ENCODE data around the gene KLK6. TPM values are rescaled to one million over a fixed set of nuclear protein-coding genes. Genes with fewer than 3 reads are reported as not detected.

The KLK6 gene
- total and polyA plus RNA-seq, 11 donors: not detected

DNA sequence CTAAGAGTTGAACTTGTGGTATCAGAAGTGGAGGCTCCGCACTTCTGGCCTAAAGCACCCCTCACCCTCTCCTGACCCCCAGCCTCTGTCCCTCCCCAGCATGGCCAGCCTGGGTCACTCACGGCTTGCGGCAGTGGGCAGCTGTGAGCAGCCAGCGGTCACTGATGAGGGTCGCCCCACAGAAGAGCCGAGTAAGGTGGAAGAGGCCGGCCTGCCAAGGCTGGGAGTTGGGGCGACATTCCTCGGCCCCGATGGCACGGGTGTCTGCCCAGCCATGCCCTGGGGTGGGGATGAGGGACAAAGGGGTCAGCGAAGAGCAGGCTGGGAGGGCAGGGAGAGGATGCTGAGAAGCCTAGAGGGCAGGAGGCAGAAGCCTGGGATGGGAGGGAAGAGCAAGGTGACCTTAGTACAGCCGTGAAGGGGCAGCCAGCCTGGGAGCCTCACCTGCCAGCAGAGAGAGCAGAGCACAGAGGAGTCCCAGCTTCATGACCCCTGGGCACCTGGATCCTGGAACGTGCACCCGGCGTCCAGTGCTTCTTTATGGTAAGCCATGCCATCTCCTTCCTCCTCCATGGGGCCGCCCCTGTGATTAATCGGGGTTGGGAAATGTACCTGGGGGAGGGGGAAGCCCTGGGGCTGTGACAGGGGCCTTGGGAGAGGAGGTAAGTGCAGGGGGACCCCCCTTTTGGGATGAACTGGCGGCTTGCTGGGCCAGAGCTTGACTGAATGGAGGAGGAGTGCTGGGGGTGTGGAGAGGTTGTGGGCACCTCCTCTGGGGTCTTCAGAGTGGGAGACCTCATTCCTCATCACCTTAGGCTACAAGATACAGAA lies 39.9 kb upstream of the KLK6 start:
- Histone ChIP-seq H3K4me3 (no peak overlapping the region), H3K36me3 (no peaks in the 10 kb centered on the region), H3K27me3 (peaks cover 0 to 65% (median 11%) of the 10 kb centered on the region in 9 donors), H3K27ac (no peak overlapping the region), H3K9me3 (no peaks in the 10 kb centered on the region), H3K4me1 (no peaks in the 10 kb centered on the region)
- intact Hi-C loops (cut with DNase I): no loop called here
- ATAC-seq (no peak), DNase-seq (no peak)
- WGBS, 4 donors: 58 to 74% (median 72%) methylated on average over 18 to 19 of the region's 19 CpGs
- TF ChIP-seq POLR2A (IDR thresholded peaks at IDR 0.05): no peak
- TF ChIP-seq, protein P1, sequence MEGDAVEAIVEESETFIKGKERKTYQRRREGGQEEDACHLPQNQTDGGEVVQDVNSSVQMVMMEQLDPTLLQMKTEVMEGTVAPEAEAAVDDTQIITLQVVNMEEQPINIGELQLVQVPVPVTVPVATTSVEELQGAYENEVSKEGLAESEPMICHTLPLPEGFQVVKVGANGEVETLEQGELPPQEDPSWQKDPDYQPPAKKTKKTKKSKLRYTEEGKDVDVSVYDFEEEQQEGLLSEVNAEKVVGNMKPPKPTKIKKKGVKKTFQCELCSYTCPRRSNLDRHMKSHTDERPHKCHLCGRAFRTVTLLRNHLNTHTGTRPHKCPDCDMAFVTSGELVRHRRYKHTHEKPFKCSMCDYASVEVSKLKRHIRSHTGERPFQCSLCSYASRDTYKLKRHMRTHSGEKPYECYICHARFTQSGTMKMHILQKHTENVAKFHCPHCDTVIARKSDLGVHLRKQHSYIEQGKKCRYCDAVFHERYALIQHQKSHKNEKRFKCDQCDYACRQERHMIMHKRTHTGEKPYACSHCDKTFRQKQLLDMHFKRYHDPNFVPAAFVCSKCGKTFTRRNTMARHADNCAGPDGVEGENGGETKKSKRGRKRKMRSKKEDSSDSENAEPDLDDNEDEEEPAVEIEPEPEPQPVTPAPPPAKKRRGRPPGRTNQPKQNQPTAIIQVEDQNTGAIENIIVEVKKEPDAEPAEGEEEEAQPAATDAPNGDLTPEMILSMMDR (IDR thresholded peaks at IDR 0.05): no peak

DNA sequence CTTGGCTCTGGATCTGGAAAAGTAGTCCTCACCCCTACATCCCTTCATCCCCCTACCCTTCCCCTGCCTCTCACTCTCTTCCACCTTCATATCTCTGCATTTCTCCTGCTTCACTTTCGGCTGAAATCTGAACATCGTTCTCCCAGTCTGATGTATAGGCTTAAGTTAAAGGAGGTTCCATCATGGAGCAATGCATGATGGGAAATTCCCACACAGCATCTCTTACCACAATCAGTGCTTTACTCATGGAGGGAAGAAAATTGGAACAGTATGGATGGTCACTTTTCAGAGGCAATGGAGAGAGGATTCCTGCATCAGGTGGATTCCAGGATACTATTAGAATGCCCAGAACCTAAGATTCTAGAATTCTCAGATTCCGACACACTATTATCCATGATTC lies 38.1 kb upstream of the KLK6 start:
- Histone ChIP-seq H3K9me3 (no peaks in the 10 kb centered on the region), H3K4me1 (no peaks in the 10 kb centered on the region), H3K36me3 (no peaks in the 10 kb centered on the region), H3K27ac (no peak overlapping the region), H3K4me3 (no peak overlapping the region), H3K27me3 (peaks cover 7 to 65% (median 16%) of the 10 kb centered on the region in 9 donors)
- ATAC-seq (no peak), DNase-seq (no peak)
- TF ChIP-seq, protein P1 (IDR thresholded peaks at IDR 0.05): no peak
- no peak for TF ChIP-seq POLR2A (IDR thresholded peaks at IDR 0.05)
- WGBS, 4 donors: 75 to 83% (median 80%) methylated on average over 3 of the region's 3 CpGs
- intact Hi-C loops (cut with DNase I): no loop called here

DNA sequence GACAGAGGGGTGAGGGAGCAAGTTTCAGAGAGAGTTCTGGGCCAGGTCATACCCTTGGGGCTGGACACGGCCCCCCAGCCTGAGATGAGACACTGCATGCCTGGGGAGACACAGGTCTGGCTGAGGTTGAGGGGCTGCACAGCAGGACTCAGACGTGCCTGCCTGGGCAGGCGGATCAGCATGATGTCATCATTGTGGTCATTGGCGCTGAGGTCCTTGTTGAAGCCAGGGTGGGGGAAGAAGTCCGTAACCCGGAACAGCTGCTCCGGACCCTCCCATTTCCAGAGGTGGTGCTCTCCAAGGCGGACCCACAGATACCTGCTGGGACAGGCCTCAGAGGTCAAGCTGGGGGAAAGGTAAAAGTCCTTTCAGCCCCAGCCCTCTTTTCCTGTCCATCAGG lies 37.0 kb upstream of the KLK6 start:
- H3K4me1 ChIP-seq: no peaks in the 10 kb centered on the region
- intact Hi-C loops (cut with DNase I): no loop called here
- TF ChIP-seq, protein P1 (IDR thresholded peaks at IDR 0.05): no peak
- TF ChIP-seq POLR2A (IDR thresholded peaks at IDR 0.05): no peak
- DNase-seq: no peak
- H3K27me3 ChIP-seq: peaks cover 10 to 69% (median 18%) of the 10 kb centered on the region in 9 donors
- no peaks in the 10 kb centered on the region for H3K36me3 ChIP-seq
- WGBS, 4 donors: 41 to 59% (median 48%) methylated on average over 7 to 8 of the region's 8 CpGs
- no peak overlapping the region for H3K27ac ChIP-seq
- no peak overlapping the region for H3K4me3 ChIP-seq
- H3K9me3 ChIP-seq: no peaks in the 10 kb centered on the region
- ATAC-seq: no peak

DNA sequence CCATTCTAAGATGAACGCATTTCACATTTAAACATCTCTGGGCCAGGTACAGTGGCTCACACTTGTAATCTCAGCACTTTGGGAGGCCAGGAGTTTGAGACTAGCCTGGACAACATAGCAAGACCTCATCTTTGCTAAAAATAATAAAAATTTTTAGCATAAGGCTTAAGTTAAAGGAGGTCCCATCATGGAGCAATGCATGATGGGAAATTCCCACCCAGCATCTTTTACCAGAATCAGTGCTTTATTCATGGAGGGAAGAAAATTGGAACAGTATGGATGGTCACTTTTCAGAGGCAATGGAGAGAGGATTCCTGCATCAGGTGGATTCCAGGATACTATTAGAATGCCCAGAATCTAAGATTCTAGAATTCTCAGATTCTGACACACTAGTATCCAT lies 35.9 kb upstream of the KLK6 start:
- no peaks in the 10 kb centered on the region for H3K9me3 ChIP-seq
- 90 to 92% (median 91%) methylated on average over 1 of the region's 1 CpG for WGBS, 4 donors
- no peaks in the 10 kb centered on the region for H3K36me3 ChIP-seq
- H3K4me1 ChIP-seq: no peaks in the 10 kb centered on the region
- no peak for ATAC-seq
- TF ChIP-seq, protein P1 (IDR thresholded peaks at IDR 0.05): no peak
- TF ChIP-seq POLR2A (IDR thresholded peaks at IDR 0.05): no peak
- no peak overlapping the region for H3K27ac ChIP-seq
- no peak for DNase-seq
- H3K27me3 ChIP-seq: peaks cover 14 to 70% (median 25%) of the 10 kb centered on the region in 9 donors
- intact Hi-C loops (cut with DNase I): no loop called here
- no peak overlapping the region for H3K4me3 ChIP-seq
